Measurements from ENCODE around the gene DEDD2.

DEDD2 gene

DNA sequence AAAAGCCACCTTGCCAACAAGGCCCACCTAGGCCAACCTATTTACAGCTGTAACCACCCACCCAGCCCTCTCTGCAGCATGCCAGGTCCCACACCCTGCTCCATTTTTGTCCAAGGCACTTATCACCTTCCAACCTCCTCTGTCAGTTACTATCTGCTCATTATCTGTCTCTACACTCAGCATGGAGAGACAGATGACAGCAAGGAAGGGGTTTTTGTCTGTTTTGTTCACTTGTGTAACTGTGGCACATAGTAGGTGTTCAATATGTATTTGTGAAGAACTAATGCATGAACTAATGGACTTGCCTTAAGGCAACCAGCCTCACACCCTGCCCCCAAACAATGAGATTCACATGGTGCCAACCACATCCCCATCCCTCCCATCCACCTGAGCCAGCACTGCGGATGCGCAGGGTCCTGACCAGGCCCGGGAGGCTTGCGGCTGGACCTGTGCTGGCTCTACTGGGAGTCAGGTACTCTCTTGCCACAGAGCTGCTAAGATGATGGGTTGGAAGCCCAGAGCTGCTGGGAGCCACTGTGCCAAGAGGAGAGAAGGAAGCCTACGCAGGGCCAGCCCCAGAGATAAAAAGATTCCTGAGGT is 17.3 kb downstream of the DEDD2 start:
- in situ Hi-C loops (cut with MboI; ENCODE audit: low sequenced_read_pairs), result no loop called here

DNA sequence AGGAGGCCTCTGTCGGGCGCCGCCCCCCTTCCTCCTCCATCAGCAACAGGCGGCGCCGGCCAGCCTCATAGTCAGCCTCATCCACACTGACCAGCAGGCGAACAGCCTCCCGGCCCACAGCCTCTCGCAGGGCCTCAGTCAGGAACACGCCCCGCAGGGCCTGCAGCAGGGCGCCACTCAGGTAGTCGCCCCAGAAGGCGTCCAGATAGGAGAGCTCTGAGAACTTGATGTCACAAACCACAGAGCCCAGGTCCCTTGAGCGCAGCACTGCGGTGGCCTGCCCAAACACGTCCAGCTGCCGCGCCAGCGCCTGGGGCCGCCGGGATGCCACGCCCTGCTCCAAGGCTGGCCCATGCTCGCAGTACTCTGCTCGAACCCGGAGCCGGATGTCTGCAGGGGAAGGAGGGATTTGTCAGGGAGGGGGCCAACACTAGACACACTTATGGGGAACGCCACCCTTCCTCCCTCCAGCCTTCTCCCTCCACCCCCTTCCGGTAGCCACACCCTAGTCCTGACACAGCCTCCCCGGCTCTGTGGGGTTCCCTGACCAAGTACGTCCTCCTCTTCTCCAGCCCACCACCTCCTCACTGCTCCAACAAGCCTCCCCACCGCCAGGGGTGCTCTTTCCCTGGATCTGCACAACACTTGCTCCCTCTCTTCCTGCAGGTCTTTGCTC is 17.9 kb downstream of the DEDD2 start:
- in situ Hi-C loops (cut with MboI; ENCODE audit: low sequenced_read_pairs), result no loop called here

DNA sequence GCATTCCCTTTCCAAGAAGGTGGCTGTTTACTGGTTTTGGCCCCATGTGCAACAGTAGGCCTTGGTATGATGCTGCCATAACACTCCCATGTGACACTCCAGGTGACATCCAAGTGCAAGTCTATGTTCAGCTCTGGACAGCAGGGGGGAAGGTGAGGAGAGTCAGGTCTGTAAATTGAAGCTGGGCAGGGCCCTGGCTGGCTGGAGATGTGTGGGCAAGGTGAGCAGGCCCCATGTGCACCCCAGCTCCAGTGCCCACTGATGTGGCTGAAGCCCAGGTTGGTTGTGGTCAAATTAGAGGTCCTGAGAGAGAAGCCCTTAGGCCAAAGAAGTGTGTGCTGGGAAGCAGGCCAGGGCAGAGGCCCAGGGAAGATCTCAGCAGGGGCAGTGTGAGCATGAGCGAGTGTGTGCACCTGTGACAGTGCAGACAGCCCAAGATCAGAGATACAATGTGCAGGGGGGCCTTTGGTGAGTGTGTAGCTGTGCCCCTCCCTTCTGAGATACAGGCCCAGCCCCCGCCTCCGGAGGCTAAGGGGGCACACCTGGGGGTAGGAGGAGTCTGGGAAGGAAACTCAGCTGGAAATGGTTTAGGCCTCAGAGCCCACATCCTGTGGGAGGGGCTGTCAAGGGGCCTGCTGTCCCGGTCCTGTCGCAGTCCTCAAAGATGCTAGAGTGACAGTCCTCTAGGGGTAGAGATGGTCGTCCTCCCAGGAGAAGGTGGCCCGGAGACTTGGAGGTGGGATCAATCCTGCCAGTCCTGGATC is 18.6 kb downstream of the DEDD2 start:
- in situ Hi-C loops (cut with MboI; ENCODE audit: low sequenced_read_pairs), result no loop called here

DNA sequence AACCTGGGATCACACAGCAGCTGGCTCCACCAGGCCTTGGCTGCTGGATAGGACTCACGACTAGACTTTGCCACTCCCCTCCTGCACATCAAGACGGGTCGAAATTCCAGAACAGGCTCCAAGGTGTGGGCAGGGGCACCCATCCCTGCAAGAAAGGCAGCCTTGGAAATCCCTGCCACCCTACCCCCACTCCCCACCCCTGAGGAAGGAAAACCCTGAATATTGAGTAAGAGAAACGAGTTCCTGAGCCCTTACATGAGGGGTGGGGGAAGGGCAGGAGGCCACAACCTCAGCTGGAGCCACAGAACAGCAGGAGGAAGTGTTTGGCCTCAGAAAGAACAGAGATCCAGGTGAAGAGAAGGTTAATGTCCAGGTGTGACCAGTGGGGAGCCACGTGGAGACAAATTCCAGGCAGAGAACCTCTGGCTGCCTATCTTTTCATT is 20.1 kb downstream of the DEDD2 start:
- in situ Hi-C loops (cut with MboI; ENCODE audit: low sequenced_read_pairs), result no loop called here

DNA sequence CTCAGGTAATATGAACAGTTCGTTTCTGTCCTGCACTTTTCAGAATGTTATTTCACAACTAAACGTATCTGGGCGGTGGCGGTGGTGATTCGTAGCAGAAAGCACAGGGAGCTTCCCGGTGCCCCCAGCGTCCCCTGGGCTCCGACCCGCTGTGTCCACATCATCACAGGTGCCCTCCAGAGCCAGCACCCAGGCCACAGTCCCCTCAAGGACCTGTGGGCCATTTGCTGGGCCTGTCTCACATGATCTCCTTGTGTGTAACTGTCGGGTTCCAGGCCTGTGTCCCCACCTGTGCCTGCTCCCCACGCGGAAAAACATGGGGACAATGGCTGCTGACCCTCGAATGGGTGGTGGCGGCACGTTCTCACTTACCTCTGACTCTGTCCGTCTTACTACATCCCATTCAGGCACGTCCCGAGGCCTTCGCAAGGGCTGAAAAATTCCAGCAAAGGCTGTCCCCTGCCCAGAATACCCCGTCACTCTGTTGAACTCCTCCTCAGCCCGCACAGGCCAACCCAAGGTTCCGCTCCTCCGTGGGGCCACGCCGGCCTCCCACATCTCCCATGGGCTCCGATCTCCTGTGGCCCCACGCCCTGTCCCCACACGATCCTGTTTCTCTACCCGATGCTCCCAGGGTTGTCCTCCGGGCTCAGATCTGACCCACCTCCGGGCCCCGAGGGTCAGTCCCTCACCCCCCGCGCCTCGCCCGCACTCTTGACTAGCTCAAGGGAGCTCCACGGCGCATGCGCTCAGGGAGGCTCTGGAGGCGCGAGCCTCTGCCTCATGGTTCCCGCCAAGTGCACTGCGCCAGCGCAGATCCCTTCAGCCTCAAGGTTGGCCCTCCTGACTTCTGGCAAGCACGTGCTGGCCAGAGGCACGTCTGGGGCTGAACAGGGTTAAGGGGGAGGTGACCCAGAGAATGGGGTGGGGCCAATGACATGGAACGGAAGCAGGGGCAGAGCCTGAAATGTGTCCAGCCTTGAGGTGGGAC is 21.2 kb downstream of the DEDD2 start:
- in situ Hi-C loops (cut with MboI; ENCODE audit: low sequenced_read_pairs), result no loop called here

DNA sequence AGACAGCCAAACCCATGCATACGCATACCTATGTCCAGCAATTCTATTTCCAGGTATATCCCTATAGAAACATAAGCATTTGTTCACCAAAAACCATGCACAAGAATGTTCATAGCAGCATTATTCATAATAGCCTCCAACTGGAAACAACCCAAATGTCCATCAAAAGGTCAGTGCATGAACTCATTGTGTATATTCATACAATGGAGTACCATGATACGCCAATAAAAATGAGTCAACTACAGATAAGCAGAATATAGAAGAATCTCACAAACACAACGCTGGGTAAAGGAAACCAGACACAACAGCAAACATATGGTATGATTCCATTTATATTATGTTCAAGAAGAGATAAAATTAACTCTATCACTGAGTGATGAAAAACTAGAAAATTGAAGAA is 23.8 kb downstream of the DEDD2 start:
- in situ Hi-C loops (cut with MboI; ENCODE audit: low sequenced_read_pairs), result no loop called here

DNA sequence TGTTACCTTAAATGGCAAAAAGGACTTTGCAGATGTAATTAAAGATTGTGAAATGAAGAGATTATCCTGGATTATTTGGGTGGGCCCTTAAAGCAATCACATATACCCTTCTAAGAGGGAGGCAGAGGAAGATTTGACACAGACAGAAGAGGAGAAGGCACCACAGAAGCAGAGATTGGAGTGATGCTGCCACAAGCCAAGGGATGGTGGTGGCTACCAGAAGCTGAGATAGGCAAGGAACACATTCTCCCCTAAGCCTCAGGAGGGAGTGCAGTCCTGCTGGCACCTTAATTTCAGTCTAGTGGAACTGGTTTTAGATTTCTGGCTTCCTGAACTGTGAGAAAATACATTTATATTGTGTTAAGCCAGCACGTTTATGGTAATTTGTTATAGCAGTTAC is 24.2 kb downstream of the DEDD2 start:
- in situ Hi-C loops (cut with MboI; ENCODE audit: low sequenced_read_pairs), result no loop called here

DNA sequence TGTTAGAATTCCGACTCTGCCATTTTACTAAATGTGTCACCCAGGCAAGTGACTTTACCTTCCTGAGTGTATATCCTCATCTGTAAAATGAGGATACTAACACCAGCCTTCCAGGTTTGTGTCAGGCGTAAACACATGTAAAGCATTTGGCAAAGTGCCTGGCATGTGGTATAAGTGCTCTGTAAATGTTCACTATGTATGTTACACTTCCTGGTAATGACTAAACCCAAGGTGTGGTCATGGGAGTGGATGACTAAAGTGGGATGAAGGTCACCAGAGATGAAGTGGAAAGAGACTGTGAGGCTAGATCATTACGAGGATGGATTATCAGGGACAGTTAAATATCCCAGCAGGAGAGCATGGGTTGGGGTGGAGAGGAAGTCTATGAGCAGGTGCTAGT is 25.6 kb downstream of the DEDD2 start:
- in situ Hi-C loops (cut with MboI; ENCODE audit: low sequenced_read_pairs), result no loop called here

DNA sequence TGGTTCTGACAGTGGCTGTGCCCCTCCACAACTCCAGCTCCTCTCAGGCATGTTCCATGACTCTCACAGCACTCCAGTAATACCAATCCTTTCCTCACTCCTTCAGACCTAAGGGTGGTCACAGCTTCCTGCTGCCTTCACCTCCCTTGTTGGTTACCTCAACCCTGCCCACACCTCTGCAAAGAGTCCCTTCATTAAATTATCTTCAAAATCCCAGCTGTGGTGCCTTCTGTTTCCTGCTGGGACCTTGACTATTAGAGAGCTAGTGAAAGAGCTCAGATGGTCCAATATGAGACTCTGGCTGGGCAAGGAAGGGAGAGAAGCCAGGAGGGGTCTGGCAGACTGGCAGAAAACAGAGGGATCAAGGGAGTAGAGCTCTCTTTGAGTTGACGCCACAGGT is 26.1 kb downstream of the DEDD2 start:
- in situ Hi-C loops (cut with MboI; ENCODE audit: low sequenced_read_pairs), result no loop called here

DNA sequence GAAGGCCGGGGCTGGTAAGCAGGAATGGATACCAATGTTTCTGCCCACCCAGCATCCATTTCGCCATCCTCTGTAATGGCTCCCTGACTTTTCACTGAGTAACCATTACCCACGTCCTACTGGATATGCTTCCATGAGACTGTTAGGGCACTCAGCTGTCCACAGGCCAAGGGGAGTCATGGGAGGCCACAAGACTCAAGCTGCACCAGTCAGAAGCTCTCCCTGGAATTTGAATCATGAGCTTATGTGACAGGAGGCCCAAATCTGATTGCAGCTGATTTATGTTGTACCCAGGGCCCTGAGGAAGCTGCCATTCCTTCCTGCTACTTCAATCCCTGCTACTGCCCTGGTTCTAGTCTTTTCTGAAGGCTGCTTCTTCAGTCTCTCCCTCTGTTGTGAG is 28.3 kb downstream of the DEDD2 start:
- in situ Hi-C loops (cut with MboI; ENCODE audit: low sequenced_read_pairs), result no loop called here

DNA sequence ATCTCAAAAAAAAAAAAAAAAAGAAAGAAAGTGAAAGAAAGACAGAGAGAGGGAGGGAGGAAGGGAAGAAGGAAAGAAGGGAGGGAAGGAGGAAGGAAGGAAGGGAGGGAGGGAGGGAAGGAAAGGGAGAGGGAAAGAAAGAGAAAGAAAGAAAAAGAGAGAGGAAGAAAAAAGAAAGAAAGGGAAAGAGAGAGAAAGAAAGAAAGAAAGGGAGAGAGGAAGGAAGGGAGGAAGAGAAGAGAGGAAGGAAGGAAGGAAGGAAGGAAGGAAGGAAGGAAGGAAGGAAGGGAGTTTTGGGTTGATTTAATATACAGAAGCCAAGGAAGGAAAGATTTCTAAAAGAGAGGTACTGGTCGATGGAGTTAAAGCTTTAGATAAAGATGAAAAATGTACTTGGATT is 28.8 kb downstream of the DEDD2 start:
- in situ Hi-C loops (cut with MboI; ENCODE audit: low sequenced_read_pairs), result no loop called here

DNA sequence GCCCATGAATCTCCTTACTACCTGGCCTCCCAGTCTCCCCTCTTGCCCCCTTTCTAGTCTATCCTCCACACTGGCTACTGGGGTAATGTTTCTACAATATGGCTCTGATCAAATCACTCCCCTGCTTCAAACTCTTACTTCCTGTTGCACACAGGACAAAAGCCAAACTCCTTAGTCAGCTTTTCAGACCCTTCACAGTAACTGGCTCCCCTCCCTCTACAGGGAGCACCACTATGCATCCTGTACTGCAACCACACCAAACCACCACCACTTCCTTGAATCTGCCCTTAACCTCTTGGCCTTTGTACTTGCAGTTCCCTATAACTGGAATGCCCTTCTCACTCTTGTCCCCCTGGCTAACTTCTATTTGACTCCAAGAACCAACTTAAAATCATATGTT is 32.2 kb downstream of the DEDD2 start:
- in situ Hi-C loops (cut with MboI; ENCODE audit: low sequenced_read_pairs), result no loop called here

DNA sequence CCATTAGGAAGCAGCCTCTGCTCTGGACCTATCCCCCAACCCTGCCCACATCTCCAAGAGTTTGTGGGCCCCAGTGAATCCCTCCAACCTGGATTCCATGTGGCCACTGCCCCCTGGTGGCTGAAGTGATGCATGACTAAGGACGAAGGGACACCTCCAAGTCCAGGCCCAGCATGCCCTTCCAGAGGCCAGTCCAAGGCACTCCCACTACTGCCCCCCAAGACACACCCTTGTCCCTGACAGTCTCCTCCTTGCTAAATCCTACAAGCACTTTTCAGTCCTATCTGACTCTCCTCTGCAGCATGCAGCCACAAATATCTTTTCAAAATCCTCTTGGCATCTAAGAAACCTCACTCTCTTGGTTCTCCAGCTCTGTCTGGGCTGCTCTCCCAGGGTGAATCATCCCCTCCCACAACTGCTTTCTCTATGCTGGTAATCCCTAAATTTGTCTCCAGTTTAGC is 33.0 kb downstream of the DEDD2 start:
- in situ Hi-C loops (cut with MboI; ENCODE audit: low sequenced_read_pairs), result no loop called here

DNA sequence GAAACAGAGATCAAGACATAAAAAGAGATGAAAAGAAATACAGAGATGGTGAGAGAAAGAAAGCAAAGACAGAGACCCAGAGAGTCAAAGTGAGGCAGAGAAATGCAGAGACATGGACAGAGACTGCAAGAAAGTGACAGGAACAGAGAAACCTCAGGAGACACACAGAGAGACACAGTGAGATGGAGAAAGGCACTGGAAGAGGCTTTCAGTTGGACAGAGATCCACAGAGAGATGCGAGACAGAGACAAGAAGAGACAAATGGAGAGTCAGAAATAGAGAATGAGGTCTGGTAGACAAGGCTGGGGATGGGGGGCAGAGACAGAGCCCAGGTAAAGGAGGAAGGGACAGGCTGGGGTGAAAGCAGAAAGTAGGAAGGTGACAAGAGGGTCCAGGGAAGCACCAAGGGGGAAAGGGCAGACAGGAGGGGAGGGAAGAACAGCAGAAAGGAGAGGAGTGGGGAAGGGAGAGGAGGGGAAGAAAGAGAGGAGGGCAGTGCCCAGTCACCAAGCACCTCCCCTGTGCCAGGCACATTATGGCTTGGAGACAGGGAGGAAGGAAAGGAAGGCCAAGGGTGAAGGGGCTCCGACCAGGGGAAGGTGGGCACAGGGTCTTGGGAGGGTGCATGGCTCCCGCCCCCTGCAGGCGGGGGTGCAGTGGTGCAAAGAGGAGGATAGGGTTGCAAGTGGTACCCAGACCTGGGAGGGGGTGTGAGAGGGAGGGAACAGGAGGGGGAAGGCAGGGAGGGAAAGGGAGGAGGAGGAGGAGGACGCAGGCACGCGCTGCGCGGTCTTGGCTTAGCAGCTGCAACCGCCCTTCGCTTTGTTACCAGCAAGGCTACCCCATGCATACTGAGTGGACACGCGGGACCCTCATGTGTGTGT is 38.4 kb downstream of the DEDD2 start:
- in situ Hi-C loops (cut with MboI; ENCODE audit: low sequenced_read_pairs), result no loop called here

DNA sequence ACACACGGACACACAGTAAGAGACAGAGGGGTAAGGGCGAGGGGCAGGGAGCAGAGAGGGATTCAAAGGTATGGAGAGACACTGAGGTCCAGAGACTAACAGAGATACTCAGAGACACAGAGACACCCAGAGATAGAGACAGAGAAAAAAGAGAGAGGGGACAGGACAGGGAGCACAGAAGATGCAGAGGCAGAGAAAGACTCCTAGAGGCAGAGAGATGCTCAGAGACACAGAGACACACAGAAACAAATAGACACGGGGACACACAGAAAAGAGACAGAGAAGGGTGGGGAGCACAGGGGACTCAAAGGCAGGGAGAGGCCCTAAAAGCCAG is 39.8 kb downstream of the DEDD2 start:
- in situ Hi-C loops (cut with MboI; ENCODE audit: low sequenced_read_pairs), result no loop called here

DNA sequence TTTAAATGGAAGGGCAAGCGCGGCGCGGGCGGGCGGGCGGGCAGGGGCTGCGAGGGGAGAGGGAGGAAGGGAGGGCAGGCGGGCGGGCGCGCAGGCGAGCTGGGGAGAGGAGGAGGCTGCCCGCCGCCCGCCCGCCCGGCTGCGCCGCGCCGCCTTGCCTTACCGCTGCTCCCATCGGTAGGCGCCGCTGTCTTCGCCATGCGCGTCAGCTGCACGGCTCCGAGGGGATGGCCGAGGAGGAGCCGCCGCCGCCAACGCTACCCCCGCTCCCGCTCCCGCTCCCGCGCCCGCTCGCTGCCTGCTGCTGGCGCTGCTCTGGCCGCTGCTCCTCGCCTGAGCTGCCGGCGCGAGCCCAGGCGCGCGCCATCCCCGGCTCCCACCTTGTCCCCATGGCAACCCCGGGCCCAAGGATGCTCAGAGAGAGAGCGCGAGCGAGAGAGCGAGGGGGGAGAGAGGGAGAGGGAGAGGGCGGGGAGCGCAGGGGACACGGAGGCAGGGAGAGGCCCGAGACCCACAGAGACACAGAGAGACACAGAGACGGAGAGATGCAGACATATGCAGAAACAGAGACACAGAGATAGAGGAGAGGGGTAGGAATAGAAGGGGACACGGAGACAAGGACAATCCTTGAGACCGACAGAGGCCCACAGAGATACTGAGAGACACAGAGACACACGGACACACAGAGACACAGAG is 40.3 kb downstream of the DEDD2 start:
- in situ Hi-C loops (cut with MboI; ENCODE audit: low sequenced_read_pairs), result no loop called here

DNA sequence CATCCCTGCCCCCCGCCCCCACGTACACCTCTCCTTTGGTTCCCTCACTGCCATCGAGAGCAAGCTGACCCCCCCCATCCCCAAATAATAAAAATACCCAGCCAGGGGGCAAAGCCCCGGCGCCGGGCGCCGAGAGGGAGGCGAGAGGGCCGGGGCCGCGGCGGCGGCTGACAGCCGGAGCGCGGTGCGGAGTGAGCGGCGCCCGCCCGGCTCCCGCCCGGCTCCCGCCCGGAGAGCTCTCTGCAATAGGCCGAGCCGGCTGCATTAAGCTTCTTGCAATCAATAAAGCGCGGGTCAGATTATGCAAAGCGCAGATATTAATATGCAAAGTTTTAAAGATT is 40.9 kb downstream of the DEDD2 start:
- in situ Hi-C loops (cut with MboI; ENCODE audit: low sequenced_read_pairs), result no loop called here

DNA sequence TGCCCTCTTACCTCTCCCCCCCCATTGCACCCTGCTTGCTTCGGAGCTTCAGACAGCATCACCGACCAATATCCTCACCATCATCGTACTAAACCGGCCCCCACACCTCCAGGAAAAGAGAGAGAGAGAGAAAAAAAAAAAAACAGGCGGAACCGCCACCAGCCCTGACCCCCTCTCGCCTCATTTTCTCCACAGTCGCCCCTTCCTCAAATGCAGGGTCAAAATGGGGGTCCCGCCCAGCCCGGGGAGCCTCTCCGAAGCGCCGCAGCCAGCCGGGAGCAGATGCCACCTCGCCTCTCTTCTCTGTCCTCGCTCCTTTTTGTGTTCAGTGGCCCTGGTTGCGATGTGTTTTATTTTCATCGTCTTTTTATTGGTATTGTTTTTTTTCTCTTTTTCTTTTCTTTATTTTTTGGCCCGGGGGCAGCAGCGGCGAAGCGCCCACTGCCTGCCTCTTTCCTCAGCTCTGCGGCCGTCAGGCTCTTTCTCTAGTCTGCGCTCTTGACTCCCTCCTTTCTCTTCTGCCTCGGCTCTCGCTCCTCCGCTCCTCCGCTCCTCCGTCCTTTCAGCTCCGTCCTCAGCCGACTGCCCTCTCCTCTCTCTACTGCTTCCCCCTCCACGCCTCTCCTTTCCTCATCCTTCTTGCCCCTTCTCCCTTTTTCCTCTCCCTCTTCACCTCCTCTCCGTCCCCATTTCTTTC is 41.4 kb downstream of the DEDD2 start:
- in situ Hi-C loops (cut with MboI; ENCODE audit: low sequenced_read_pairs), result no loop called here
